ENCODE results near the gene CASZ1.

- TF ChIP-seq CTCF (IDR thresholded peaks at IDR 0.05) (no peak), EP300 (IDR thresholded peaks at IDR 0.05) (no peak), POLR2AphosphoS5 (IDR thresholded peaks at IDR 0.05) (no peak), POLR2A (IDR thresholded peaks at IDR 0.05) (no peak)
These were observed 20.4 kb upstream of the CASZ1 start for GRCh38 chr1:10816743-10817369.
